IgD-negative memory B cell (primary cell): ENCODE measurements around the gene BAMBI. TPM values are rescaled to one million over a fixed set of nuclear protein-coding genes. Genes with fewer than 3 reads are reported as not detected.

Experiments
- H3K27ac Mint-ChIP-seq, 3 donors: one replicate each; pipeline ENCODE4 v1.8.0; 2020 to 2022; ENCODE audit warnings: mild to moderate bottlenecking in 3 of 3, mixed read lengths in 3 of 3, moderate library complexity in 1 of 3
- H3K27me3 Mint-ChIP-seq: one replicate; pipeline ENCODE4 v1.8.0; 2021; ENCODE audit warnings: mixed read lengths
- H3K36me3 Mint-ChIP-seq: one replicate; pipeline ENCODE4 v1.8.0; 2020; ENCODE audit warnings: mild to moderate bottlenecking, mixed read lengths
- H3K4me1 Mint-ChIP-seq, 3 donors: one replicate each; pipeline ENCODE4 v1.8.0; 2020 to 2022; ENCODE audit warnings: mixed read lengths in 3 of 3, mild to moderate bottlenecking in 1 of 3
- H3K4me3 Mint-ChIP-seq, 4 donors: one replicate each; pipeline ENCODE4 v1.8.0; 2020 to 2022; ENCODE audit warnings: mild to moderate bottlenecking in 4 of 4, mixed read lengths in 4 of 4, moderate library complexity in 3 of 4
- H3K9me3 Mint-ChIP-seq, 3 donors: one replicate each; pipeline ENCODE4 v1.8.0; 2020 to 2021; ENCODE audit warnings: mixed read lengths in 3 of 3, mild to moderate bottlenecking in 1 of 3
- polyA plus RNA-seq: library from polyadenylated mRNA; unstranded; fragments of 300-500 nt; fragmentation: Illumina TruSeq; gene quantifications from one replicate; pipeline ENCODE4 v1.2.3, GENCODE V29; 2021

BAMBI gene
- polyA plus RNA-seq, 1 donor from 2014 or later = 0.70 TPM

DNA sequence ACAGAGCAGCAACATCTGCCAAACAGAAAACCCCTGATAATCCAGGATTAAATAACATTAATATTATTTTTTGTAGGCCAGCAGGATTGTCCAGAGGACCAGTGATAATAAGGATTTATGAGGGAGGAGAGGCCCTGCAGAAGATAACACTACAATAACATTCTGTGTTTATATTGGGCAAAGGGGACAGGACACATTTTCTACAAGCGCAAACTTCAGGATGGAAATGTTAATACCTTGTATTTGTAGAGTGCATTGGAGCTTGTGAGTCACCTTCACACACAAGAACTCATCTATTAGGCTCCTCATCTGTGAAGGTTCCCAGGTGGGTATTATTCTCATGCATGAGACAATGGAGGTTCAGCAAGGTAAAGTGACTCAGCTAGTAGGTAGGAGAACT lies 51.0 kb downstream of the BAMBI start:
- H3K27ac Mint-ChIP-seq = no peak overlapping the region
- H3K4me3 Mint-ChIP-seq = no peak overlapping the region
- H3K4me1 Mint-ChIP-seq = no peaks in the 10 kb centered on the region
- no peaks in the 10 kb centered on the region for H3K36me3 Mint-ChIP-seq
- peaks cover 0 to 2% (median 0%) of the 10 kb centered on the region in 3 donors for H3K9me3 Mint-ChIP-seq
- H3K27me3 Mint-ChIP-seq = peaks cover 1% of the 10 kb centered on the region

DNA sequence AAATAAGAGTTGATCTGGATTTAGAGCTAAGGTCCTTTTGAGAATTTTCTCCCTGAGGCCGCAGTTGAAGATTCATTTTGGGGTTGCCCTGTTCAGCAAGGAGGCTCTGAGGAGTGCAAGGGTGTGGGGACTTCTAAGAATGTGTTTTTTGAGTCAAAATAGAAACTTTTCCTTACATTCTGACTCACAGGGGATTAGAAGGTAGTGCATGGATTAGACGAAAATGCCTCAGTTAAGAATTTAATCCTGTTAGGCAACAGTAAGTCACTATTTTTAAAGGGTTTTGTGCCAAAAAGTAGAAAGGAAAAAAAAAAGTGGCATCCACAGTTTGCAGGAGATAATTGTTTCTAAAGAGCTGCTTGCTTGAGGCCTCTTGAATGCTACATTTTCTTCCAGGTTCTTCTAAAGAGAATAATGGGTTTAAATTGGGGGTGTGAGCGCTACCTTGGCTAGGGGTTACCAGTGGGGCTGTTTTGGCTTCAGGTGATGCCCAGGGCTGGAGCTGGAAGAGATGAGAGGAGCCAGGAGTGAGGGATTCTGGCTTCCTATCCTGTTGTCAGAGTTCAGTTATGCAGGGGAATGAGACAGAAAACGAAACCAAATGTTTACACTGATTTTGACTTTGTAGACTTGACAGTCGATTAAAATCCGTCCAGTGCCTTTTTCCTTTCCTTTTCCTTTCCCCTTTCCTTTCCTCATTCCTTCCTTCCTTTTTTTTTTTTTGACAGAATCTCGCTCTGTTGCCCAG lies 52.9 kb downstream of the BAMBI start:
- Mint-ChIP-seq H3K4me1 (no peaks in the 10 kb centered on the region), H3K27ac (no peak overlapping the region), H3K4me3 (no peak overlapping the region), H3K9me3 (peaks cover 3 to 6% (median 5%) of the 10 kb centered on the region in 3 donors), H3K27me3 (no peaks in the 10 kb centered on the region), H3K36me3 (no peaks in the 10 kb centered on the region)

DNA sequence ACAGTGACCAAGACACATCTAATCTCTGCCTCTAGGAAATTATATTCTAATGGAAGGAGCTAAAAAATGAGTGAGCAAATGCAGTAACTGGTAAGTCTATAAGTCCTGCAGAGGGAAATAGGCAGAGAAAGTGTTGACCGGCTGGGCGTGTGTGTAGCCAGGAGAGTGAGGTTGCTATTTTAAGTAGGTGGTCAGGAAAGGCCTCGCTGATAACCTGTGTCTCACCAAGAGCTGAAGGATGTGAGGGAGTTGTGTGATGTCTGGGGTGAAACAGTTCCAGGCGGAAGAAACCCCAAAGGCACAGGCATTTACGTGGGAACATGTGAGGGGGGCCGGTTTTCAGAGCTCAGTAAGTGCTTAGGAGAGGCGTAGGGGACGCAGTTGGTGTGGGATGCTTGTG lies 54.8 kb downstream of the BAMBI start:
- Mint-ChIP-seq H3K27me3 (no peaks in the 10 kb centered on the region), H3K9me3 (peaks cover 3 to 6% (median 5%) of the 10 kb centered on the region in 3 donors), H3K36me3 (no peaks in the 10 kb centered on the region), H3K27ac (peak overlapping the region in 1 of 3 donors; percentile 21), H3K4me3 (no peak overlapping the region), H3K4me1 (no peaks in the 10 kb centered on the region)

Other genes with a start within 250 kb of the BAMBI start
- 118 TPM for gene WAC, start 144.4 kb upstream of the BAMBI start, polyA plus RNA-seq